HG03457 (cell line): ENCODE results near the gene IL32.

Experiments
- ATAC-seq: cut with Tn5 transposase; IDR thresholded peaks from one replicate; pipeline ENCODE4 v1.9.1; 2021; ENCODE audit warnings: moderate number of reproducible peaks; ENCODE audit not compliant: unreplicated experiment

Gene IL32

DNA sequence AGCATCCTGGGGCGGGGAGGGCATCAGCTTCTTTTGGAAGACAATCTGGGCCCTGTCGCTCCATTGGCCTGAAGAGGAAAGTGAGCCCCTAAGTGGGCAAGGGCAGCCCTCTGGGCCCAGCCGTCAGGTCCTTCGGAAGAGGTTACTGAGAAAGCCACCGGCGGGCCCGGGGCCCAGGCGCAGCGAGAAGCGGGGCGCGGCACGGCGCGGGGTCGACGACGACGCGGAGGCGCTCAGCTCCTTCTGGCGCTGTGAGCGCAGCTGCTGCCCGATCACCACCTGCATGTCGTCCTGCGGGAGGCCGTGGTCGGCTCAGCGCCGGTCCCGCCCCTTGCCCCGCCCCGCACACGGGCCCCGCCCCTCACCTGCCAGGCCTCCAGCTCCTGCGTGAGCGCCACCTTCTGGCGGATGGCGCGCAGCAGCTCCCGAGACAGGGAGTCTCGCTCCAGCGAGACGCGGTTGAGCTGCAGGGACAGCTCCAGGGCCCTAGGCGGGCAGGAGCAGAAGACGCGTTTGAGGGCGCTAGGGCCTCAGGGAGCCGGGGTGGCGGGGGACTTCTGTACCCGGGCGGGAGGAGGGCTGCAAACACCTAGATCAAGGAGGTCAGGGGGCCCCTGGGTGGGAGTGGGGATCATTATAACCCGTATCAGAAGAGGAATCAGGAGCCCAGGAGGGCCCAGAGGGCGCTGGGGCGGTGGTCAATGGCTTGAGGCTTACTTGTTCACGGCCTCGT, 37.3 kb upstream of the IL32 start:
- ATAC-seq: no peak

- no peak for ATAC-seq
Measured at GRCh38 chr16:3028716-3029319, 36.6 kb upstream of the IL32 start.

GRCh38 chr16:3029491-3030221, 35.8 kb upstream of the IL32 start:
- no peak for ATAC-seq

DNA sequence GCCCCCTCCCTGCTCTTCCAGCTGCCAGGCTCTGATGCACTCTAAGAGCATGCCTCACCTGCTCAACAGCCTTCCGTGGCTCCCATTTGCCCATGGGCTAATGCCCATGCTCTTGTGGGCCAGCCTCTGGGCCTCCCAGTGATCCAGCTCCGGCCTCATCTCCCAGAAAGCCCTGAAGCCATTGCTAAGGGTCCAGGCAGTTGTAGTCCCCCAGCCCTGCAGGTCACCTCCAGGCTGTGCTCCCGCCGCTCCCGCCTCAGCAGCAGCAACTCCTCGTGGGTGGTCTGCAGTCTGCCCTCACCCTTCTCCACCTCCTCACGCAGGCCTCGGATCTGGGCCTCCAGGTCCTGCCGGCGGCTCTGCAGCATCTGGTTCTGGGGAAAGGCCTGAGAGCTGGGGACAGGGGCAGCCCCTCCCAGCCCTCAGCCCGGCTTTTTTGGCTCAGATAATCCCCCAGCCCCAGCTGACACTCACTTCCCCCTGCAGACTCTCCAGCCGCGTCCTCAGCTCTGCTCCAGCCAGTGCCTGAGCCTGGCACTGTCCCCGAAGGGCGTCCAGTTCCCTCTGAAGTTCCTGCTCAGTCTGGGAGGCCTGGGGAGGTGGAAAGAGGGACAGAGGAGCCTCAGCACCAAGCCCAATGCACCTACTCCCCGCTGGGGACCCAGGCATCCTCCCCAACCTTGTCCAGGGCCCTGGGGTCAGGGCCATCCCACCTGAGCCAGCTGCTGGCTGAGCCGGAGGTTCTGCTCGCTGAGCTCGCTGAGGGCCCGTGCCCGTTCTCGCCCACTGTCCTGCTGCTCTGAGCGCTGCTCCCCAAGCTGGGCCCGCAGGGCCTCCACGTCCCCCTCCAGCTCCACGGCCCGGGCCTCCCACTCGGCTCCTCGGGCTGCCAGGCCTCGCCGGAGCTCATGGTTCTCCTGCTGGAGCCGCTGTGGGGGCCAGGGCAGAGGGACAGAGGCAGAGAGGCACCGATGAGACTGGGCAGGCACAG, 34.9 kb upstream of the IL32 start:
- ATAC-seq: no peak

DNA sequence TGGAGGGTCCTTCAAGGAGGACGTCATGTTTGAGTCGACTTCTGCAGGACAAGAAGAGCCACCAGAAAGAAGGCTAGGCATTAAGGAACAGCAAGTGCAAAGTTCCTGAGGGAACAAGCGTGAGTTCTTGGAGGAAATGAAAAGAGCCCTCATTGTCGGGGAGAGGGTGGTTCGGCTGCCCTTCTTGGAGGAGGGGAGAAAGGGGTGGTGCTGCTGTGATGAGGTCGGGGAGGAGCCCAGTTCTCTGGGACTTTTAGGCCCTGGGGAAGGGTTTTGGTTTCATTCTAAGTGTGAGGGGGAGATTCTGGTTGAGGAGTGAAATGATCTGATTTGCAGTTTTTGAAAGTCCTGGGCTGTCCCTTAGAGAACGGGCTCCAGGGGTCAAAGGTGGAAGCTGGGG, 32.8 kb upstream of the IL32 start:
- ATAC-seq: no peak

DNA sequence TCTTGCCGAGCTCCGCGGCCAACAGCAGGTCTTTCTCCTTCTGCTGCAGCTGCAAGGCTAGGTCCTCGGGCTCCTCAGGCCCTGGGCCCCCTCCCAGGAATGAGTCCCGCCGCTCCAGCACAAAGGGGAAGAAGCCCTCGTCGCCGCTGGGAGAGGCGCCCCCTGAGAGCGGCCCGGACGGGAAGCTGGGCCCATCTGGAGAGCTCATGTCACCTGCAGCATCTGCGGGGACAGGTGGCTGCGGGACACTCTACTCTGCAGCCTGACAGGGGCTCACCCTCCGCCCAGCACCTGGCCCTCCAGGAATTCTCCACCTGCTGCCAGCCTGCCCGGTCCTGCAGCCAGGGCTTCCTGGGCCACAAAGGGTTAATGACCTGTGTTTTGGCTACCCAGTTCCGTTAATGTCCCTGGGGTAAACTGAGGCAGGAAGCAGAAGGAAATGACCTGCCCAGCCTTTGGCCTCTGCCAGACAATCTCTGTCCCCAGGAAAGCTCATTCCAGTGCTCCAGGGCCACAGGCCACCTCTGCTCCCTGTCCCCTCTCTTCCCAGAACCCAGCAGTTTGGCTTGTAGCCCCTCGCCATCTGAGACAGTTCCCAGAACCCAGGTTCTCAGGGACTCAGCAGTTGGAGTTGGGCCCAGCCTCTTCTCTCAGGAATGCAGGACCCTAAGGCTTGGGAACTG, 30.0 kb upstream of the IL32 start:
- no peak for ATAC-seq

GRCh38 chr16:3035972-3036725, 29.3 kb upstream of the IL32 start:
- no peak for ATAC-seq

DNA sequence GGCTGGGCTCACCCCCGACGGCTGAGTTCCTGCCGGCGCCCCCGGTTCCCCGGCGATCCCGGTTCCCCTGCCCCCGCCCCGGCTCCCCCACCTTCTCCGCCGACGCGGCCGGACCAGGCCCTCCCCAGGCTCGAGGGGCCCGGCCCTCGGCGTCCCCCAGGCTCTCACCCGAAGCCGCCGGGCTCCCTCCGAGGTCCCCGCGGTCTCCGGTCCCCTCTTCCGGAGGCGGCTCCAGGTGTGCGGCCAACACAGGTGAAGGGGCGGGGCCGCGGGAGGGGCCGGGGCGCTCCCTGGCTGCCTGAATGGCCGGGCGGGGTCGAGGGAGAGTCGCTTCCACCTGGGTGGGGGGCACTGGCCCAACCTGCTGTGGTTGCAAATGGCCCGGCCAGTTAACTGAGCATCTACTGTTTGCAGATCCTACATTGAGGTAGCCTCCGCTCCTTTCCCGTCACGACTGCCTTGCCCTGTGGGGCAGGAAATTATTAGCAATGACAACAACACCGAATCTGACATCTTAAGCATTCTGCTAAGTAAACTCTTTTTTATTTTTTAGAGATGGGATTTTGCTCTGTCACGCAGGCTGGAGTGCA, 28.6 kb upstream of the IL32 start, which contains the start of gene BICDL2:
TSS of gene BICDL2 (minus strand) at position 219 of the 590 bp plus-strand sequence. CDS start 1,448 bp downstream, outside the sequence.
- no peak for ATAC-seq

DNA sequence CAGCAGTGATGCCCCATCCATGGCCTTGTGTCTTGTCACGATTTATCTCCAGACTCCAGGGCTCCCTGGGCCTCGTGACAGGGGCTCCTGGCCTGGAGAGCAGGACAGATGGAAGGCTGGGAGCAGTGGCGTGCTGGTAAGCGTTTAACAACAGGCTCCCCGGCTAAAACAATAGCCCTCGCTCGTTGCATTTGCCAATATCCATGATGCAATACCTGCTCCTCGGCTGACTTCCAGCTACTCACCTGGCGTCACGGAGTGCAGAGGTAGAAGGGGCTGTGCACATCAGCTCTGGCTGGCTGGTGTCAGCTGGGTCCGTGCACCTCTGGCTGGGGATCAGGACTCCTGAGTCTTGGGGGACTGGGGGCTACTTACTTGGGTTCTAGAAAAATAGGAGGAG, 27.2 kb upstream of the IL32 start:
- no peak for ATAC-seq

GRCh38 chr16:3038896-3039295, 26.5 kb upstream of the IL32 start:
- no peak for ATAC-seq

GRCh38 chr16:3042376-3042775, 23.1 kb upstream of the IL32 start:
- no peak for ATAC-seq

DNA sequence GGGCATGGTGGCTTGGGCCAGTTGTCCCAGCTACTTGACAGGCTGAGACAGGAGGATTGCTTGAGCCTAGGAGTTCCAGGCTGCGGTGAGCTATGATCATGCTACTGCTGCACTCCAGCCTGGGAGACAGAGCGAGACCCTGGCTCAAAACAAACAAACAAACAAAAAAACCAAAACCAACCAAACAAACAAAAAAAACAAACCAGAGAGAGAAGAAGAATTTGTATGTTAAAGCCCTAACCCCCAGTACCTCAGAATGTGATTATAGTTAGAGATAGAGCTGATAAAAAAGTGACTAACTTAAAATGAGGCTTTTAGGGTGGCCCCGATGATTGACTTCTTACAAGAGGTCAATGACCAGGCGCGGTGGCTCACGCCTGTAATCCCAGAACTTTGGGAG, 20.7 kb upstream of the IL32 start:
- ATAC-seq: no peak

GRCh38 chr16:3045758-3046640, 19.4 kb upstream of the IL32 start, which contains the start of gene MMP25:
MMP25 (plus strand) TSS chr16:3046561; CDS start chr16:3046918, 357 bp downstream.
- ATAC-seq: no peak

DNA sequence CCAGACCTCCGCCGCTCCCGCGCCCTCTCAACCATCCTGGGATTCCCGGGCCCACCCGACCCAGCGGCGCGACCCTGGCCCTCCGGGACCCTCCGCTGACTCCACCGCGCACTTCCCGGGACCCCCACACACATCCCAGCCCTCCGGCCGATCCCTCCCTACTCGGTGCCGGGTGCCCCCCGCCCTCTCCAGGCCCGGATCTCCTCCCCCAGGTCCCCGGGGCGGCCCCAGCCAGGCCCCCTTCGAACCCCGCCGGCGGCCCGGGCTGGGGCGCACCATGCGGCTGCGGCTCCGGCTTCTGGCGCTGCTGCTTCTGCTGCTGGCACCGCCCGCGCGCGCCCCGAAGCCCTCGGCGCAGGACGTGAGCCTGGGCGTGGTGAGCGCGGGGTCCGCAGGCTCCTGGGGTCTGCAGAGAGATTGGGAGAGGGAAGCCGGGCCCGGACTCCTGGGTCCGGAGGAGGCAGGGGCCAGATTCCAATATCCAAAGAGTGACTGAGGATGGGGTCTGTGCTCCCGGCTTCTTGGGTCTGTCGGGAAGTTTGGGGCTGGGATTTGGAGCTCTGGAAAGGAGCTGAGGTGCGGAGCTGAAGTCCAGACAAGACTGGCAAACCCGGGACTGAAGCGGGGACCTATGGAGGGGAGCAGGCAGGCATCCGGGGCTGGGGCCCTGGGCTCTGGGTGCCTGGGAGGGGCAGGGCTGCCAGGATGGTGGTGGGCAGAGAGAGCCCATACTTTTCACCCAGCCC, 18.6 kb upstream of the IL32 start:
- no peak for ATAC-seq

- no peak for ATAC-seq
Measured at GRCh38 chr16:3047387-3047720, 18.1 kb upstream of the IL32 start.

DNA sequence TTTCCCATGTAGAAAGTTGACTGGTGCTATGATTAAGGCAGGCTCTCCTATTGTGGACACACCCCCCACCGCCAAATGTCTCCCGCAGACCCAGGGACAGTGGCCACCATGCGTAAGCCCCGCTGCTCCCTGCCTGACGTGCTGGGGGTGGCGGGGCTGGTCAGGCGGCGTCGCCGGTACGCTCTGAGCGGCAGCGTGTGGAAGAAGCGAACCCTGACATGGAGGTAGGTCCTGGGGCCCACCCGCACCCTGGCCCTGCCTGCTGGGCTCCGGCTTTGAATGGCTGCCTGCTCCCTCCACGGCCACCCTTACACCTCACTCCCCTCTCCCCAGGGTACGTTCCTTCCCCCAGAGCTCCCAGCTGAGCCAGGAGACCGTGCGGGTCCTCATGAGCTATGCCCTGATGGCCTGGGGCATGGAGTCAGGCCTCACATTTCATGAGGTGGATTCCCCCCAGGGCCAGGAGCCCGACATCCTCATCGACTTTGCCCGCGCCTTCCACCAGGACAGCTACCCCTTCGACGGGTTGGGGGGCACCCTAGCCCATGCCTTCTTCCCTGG, 15.4 kb upstream of the IL32 start:
- no peak for ATAC-seq

DNA sequence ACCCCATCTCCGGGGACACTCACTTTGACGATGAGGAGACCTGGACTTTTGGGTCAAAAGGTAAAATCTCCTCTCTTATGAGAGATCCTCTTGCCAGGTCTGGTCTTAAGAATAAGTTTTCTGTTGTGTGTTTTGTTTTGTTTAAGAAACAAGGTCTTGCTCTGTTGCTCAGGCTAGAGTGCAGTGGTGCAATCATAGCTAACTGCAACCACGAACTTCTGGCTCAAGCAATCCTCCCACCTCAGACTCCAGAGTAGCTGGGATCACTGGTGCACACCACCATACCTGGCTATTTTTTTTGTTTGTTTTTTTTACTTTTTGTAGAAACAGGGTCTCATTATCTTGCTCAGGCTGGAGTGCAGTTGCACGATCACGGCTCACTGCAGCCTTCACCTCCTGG, 15.0 kb upstream of the IL32 start:
- ATAC-seq: no peak
